ENCODE results near the gene GLA.

Gene GLA

DNA sequence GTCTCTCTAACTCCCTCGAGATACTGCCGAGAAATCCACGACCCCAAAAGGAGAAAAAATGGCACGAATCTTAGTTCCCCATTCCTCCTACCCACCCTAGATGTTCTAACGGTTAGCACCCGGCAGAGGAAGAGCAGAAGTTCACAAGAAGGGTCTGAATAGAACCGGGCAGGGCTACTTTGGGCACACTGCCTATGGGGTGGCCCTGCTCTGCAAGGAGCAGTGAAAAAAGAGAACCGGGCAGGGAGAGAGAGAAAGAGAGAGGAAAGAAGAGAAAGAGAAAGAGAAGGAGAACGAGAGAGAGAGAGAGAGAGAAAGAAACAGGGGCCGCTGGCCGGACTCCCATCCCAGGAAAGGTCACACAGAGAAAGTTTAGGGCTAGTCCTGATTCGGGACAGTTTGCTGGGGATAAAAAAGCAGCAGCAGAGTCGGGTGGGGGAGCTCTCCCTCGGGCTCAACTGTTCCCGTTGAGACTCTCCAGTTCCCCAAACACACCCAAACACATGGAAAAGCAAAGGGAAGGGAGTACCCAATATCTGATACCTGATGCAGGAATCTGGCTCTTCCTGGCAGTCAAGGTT is 468 bp downstream of the GLA start:
- TF ChIP-seq PAX5 (IDR thresholded peaks at IDR 0.05; ENCODE audit: insufficient read depth, low read length, severe bottlenecking) (no peak), POLR2AphosphoS5 (IDR thresholded peaks at IDR 0.05; ENCODE audit: low read depth, low read length) (no peak), POU2F2 (IDR thresholded peaks at IDR 0.05; ENCODE audit: low read depth, low read length) (no peak), POLR2A (IDR thresholded peaks at IDR 0.05; ENCODE audit: low read depth, low read length) (no peak), SPI1 (IDR thresholded peaks at IDR 0.05; ENCODE audit: low read depth, low read length) (no peak), TAF1 (IDR thresholded peaks at IDR 0.05; ENCODE audit: low read depth, low read length) (no peak)
- FAIRE-seq (no peak), DNase-seq (ENCODE audit: insufficient read length, low spot score) (no peak)

- no peak for TF ChIP-seq SPI1 (IDR thresholded peaks at IDR 0.05; ENCODE audit: low read depth, low read length)
- no peak for TF ChIP-seq POLR2A (IDR thresholded peaks at IDR 0.05; ENCODE audit: low read depth, low read length)
- no peak for TF ChIP-seq PAX5 (IDR thresholded peaks at IDR 0.05; ENCODE audit: insufficient read depth, low read length, severe bottlenecking)
- TF ChIP-seq POLR2AphosphoS5 (IDR thresholded peaks at IDR 0.05; ENCODE audit: low read depth, low read length): no peak
- no peak for TF ChIP-seq POU2F2 (IDR thresholded peaks at IDR 0.05; ENCODE audit: low read depth, low read length)
- no peak for TF ChIP-seq TAF1 (IDR thresholded peaks at IDR 0.05; ENCODE audit: low read depth, low read length)
- FAIRE-seq (no peak), DNase-seq (ENCODE audit: insufficient read length, low spot score) (no peak)
Measured at GRCh38 chrX:101399825-101400224, 7.9 kb downstream of the GLA start.

DNA sequence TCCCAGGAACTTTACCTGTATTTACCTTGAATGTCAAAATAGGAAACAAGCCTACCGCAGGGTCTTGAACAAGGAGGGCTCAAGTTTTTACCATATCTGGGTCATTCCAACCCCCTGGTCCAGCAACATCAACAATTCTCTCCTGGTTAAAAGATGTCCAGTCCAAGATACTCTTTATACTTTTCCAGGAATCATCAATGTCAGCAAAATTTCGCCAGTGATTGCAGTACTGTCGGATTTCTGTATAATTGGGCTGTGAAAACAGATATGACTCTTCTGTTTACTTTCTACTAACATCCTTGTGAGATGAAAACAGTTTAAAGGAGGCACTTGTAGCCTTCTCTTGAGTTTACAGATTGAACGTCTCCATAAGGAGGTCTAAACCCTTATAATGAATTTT is 9.0 kb downstream of the GLA start:
- no peak for FAIRE-seq
- TF ChIP-seq POU2F2 (IDR thresholded peaks at IDR 0.05; ENCODE audit: low read depth, low read length) (no peak), PAX5 (IDR thresholded peaks at IDR 0.05; ENCODE audit: insufficient read depth, low read length, severe bottlenecking) (no peak), POLR2A (IDR thresholded peaks at IDR 0.05; ENCODE audit: low read depth, low read length) (no peak), SPI1 (IDR thresholded peaks at IDR 0.05; ENCODE audit: low read depth, low read length) (no peak), POLR2AphosphoS5 (IDR thresholded peaks at IDR 0.05; ENCODE audit: low read depth, low read length) (no peak), TAF1 (IDR thresholded peaks at IDR 0.05; ENCODE audit: low read depth, low read length) (no peak)
- DNase-seq (ENCODE audit: insufficient read length, low spot score): no peak

GRCh38 chrX:101397779-101398178 is 9.9 kb downstream of the GLA start:
- FAIRE-seq: no peak
- no peak for DNase-seq (ENCODE audit: insufficient read length, low spot score)
- TF ChIP-seq PAX5 (IDR thresholded peaks at IDR 0.05; ENCODE audit: insufficient read depth, low read length, severe bottlenecking): no peak
- no peak for TF ChIP-seq POLR2AphosphoS5 (IDR thresholded peaks at IDR 0.05; ENCODE audit: low read depth, low read length)
- TF ChIP-seq POLR2A (IDR thresholded peaks at IDR 0.05; ENCODE audit: low read depth, low read length): no peak
- no peak for TF ChIP-seq TAF1 (IDR thresholded peaks at IDR 0.05; ENCODE audit: low read depth, low read length)
- TF ChIP-seq POU2F2 (IDR thresholded peaks at IDR 0.05; ENCODE audit: low read depth, low read length): no peak
- no peak for TF ChIP-seq SPI1 (IDR thresholded peaks at IDR 0.05; ENCODE audit: low read depth, low read length)

- DNase-seq (ENCODE audit: insufficient read length, low spot score) (no peak), FAIRE-seq (peak; percentile 16)
- no peak for TF ChIP-seq PAX5 (IDR thresholded peaks at IDR 0.05; ENCODE audit: insufficient read depth, low read length, severe bottlenecking)
Measured at GRCh38 chrX:101395789-101396188, 11.9 kb downstream of the GLA start.

DNA sequence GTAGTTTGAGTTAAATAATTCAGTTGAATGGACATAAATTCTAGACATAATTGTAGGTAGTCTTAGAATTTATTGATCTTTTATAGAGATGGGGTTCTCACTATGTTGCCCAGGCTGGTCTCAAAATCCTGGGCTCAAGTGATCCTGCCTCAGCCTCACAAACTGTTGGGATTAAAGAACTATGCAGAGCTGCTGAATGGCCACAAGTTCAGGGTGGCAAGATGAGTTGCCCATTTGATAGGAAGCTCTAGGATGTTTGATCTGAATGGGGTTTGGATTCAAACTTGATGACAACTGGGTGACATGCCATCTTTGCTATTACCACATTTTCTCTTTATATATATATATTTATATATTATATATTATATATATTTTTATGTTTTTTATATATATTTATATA is 13.4 kb downstream of the GLA start:
- TF ChIP-seq SPI1 (IDR thresholded peaks at IDR 0.05; ENCODE audit: low read depth, low read length): no peak
- no peak for TF ChIP-seq POLR2AphosphoS5 (IDR thresholded peaks at IDR 0.05; ENCODE audit: low read depth, low read length)
- TF ChIP-seq PAX5 (IDR thresholded peaks at IDR 0.05; ENCODE audit: insufficient read depth, low read length, severe bottlenecking): no peak
- TF ChIP-seq TAF1 (IDR thresholded peaks at IDR 0.05; ENCODE audit: low read depth, low read length): no peak
- TF ChIP-seq POU2F2 (IDR thresholded peaks at IDR 0.05; ENCODE audit: low read depth, low read length): no peak
- no peak for DNase-seq (ENCODE audit: insufficient read length, low spot score)
- no peak for FAIRE-seq

DNA sequence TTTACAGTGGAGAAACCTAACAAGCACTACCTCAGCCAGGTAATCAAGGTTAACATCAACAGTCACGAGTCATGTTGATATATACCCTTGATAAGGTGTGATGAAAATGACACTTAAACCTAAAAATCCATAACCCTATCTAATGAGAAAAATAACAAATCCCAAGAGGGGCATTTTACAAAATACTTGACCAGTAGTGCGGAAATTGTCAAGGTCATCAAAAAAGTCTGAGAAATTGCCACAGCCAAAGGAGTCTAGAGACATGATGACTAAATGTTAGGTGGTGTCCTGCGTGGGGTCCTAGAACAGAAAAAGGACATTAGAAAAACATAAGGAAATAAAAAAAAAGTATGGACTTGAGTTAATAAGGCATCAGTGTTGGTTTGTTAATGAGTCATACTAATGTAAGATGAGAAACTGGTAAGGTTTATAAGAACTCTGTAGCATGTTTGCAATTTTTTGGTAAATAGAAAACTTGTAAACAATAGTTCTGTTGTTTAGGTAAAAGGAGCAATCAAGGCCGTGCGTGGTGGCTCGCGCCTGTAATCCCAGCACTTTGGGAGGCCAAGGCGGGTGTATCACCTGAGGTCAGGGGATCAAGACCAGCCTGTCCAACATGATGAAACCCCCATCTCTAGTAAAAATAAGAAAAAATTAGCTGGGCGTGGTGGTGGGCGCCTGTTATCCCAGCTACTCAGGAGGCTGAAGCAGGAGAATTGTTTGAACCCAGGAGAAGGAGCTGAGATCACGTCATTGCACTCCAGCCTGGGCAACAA is 14.0 kb downstream of the GLA start:
- FAIRE-seq (no peak), DNase-seq (ENCODE audit: insufficient read length, low spot score) (no peak)
- no peak for TF ChIP-seq POU2F2 (IDR thresholded peaks at IDR 0.05; ENCODE audit: low read depth, low read length)
- no peak for TF ChIP-seq PAX5 (IDR thresholded peaks at IDR 0.05; ENCODE audit: insufficient read depth, low read length, severe bottlenecking)
- no peak for TF ChIP-seq POLR2A (IDR thresholded peaks at IDR 0.05; ENCODE audit: low read depth, low read length)
- TF ChIP-seq SPI1 (IDR thresholded peaks at IDR 0.05; ENCODE audit: low read depth, low read length): no peak
- TF ChIP-seq TAF1 (IDR thresholded peaks at IDR 0.05; ENCODE audit: low read depth, low read length): no peak
- no peak for TF ChIP-seq POLR2AphosphoS5 (IDR thresholded peaks at IDR 0.05; ENCODE audit: low read depth, low read length)

DNA sequence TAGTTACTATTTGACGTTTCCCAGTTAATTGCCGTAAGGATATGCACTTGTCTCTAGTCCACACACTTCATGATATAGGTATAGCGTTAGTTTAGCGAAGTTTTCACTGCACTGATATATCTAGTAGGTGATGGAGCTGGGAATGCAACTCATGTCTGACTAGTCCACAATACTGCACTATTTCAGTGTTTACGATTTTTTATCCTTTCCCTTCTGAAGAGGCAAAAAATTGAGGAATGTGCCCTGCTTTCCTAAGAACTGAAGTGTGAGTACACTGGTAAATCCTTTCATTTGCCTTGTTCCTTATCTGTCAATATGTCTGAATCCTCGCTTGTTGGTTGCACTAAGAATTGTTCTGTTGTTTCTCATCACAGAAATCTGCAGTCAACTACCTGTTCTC is 15.9 kb downstream of the GLA start:
- DNase-seq (ENCODE audit: insufficient read length, low spot score): no peak
- TF ChIP-seq SPI1 (IDR thresholded peaks at IDR 0.05; ENCODE audit: low read depth, low read length): no peak
- TF ChIP-seq POLR2A (IDR thresholded peaks at IDR 0.05; ENCODE audit: low read depth, low read length): no peak
- TF ChIP-seq TAF1 (IDR thresholded peaks at IDR 0.05; ENCODE audit: low read depth, low read length): no peak
- TF ChIP-seq PAX5 (IDR thresholded peaks at IDR 0.05; ENCODE audit: insufficient read depth, low read length, severe bottlenecking): no peak
- no peak for TF ChIP-seq POLR2AphosphoS5 (IDR thresholded peaks at IDR 0.05; ENCODE audit: low read depth, low read length)
- no peak for TF ChIP-seq POU2F2 (IDR thresholded peaks at IDR 0.05; ENCODE audit: low read depth, low read length)
- peak; percentile 76 for FAIRE-seq

DNA sequence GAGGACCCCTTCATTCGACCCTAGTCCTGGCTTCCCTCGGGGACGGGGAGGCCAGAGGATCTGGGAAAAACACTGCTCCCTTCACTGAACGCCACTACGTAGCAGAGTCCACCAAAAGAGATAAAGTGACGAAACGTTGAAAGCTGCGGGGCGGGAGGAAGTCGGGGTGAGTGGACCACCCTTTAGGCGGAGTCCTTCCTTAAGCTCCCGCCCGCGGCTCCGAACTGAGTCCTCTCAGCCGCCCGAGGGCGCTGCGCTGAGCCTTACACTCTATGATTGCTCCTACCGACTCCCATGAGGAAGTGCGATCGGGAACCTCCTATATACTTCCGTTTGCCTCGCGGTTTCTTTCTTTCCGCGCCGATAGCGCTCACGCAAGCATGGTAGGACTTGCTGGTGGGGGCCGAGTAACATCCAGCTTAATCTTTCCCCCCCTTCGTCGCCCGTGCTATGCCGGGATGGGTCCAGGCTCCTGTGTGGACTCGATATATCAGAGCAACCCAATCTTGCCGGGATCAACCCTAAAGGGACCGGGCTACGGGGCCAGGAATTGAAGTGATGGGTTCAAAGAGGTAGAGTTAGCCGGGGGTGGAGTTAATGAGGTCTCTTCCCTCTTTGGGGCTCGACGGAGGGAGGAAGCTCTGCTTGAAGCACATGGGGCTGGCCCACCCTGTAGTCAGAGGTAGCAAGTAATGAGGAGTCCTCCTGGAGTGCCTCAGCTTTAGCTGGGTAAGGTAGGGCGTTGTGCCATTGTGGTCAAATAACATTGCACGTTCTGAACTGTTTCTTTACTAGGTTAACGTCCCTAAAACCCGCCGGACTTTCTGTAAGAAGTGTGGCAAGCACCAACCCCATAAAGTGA is 16.8 kb downstream of the GLA start, which contains the start of gene RPL36A:
TSS of gene RPL36A (plus strand) at position 348 of the 862 bp plus-strand sequence. CDS start at position 381, 33 bp downstream.
- DNase-seq (ENCODE audit: insufficient read length, low spot score): peak; percentile 35
- TF ChIP-seq PAX5 (IDR thresholded peaks at IDR 0.05; ENCODE audit: insufficient read depth, low read length, severe bottlenecking) (no peak), SPI1 (IDR thresholded peaks at IDR 0.05; ENCODE audit: low read depth, low read length) (peak; percentile 91), POLR2A (IDR thresholded peaks at IDR 0.05; ENCODE audit: low read depth, low read length) (peak; percentile 98), POU2F2 (IDR thresholded peaks at IDR 0.05; ENCODE audit: low read depth, low read length) (peak; percentile 85), TAF1 (IDR thresholded peaks at IDR 0.05; ENCODE audit: low read depth, low read length) (peak; percentile 99), POLR2AphosphoS5 (IDR thresholded peaks at IDR 0.05; ENCODE audit: low read depth, low read length) (peak; percentile 98)
- FAIRE-seq: peak; percentile 85
